Measurements from ENCODE around the gene NSDHL.

DNA sequence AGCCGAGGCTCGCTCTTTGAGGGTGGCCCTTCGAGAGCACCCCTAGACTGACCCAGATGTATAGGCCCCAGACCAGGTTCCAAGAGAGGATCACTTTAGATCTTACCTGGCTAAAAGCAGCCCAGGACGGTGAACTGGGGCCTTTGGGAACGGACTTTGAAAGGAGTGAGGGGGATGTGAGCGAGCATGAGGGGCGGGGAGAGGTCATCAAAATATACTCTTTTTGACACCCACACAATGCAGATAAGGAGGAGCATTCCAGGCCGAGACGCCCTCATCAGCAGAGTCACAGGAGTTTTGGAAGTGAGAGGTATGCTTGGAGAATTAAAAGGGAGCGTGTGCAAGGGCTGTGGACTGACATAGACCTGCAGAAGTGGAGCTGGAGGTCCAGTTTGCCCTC is 528 bp downstream of the NSDHL start:
- TF ChIP-seq, protein P1, sequence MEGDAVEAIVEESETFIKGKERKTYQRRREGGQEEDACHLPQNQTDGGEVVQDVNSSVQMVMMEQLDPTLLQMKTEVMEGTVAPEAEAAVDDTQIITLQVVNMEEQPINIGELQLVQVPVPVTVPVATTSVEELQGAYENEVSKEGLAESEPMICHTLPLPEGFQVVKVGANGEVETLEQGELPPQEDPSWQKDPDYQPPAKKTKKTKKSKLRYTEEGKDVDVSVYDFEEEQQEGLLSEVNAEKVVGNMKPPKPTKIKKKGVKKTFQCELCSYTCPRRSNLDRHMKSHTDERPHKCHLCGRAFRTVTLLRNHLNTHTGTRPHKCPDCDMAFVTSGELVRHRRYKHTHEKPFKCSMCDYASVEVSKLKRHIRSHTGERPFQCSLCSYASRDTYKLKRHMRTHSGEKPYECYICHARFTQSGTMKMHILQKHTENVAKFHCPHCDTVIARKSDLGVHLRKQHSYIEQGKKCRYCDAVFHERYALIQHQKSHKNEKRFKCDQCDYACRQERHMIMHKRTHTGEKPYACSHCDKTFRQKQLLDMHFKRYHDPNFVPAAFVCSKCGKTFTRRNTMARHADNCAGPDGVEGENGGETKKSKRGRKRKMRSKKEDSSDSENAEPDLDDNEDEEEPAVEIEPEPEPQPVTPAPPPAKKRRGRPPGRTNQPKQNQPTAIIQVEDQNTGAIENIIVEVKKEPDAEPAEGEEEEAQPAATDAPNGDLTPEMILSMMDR (IDR thresholded peaks at IDR 0.05), result no peak
- TF ChIP-seq POLR2AphosphoS5 (IDR thresholded peaks at IDR 0.05; ENCODE audit: insufficient read depth in 1 of 2, low read depth in 1 of 2), result no peak
- no peak for TF ChIP-seq POLR2A (IDR thresholded peaks at IDR 0.05)

Measured in vagina (tissue), 2 donors.